GM12892 (cell line): ENCODE results near the gene IQGAP2.
"Not testable (repeated sequence)": the region's sequence is repeated elsewhere in the genome, so short reads cannot be mapped to it uniquely, and the experiment has no call there.

Experiments used
- DNase-seq: peaks from one replicate; pipeline ENCODE4 v3.0.0; 2011; ENCODE audit not compliant: insufficient read length
- FAIRE-seq: peaks from 2 replicates; lab custom pipeline; 2011; peaks lifted over from hg19 to GRCh38; lab: Jason Lieb, UNC
- POLR2A ChIP-seq: IDR thresholded peaks from 2 replicates; pipeline ENCODE4 v1.6.1; 2011; ENCODE audit warnings: low read depth, low read length, control low read depth
- POLR2AphosphoS5 ChIP-seq: IDR thresholded peaks from 2 replicates; pipeline ENCODE4 v1.6.1; 2011; ENCODE audit warnings: low read depth, low read length, control low read depth
- TAF1 ChIP-seq: IDR thresholded peaks from 2 replicates; pipeline ENCODE4 v1.6.1; 2011; ENCODE audit warnings: low read depth, mild to moderate bottlenecking, control low read depth, low read length, borderline replicate concordance

IQGAP2 gene

DNA sequence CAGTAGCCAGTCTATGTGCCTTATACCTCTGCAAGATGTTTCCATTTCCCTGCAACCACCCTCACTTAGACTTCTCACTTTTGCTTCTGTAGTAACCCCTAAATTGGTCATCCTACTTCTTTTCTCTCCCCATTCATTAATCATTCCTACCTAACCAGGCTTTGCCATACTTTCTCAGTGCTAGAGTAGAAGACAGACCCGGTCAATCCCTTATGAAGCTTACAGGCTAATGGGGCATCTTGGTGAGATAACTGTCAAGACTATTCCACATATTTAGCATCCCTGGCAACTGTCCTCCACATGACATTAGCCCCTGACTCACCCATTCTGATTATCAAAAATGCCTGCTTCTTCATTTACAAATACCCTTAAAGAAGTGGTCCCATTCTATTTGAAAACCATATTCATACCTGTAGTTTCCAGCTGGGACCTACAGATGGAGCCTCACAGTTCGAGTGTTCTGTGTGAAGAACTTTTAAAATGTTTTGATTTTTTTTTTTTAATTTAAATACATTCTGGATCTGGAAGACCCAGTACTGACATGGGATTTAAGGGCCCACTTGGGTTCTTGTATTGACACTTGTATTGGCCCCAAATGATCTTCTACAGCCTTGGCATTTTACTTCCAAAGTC, 199.1 kb downstream of the IQGAP2 start:
- DNase-seq (no peak), FAIRE-seq (peak; percentile 68)
- TF ChIP-seq POLR2A (no peak), POLR2AphosphoS5 (no peak), TAF1 (no peak)

DNA sequence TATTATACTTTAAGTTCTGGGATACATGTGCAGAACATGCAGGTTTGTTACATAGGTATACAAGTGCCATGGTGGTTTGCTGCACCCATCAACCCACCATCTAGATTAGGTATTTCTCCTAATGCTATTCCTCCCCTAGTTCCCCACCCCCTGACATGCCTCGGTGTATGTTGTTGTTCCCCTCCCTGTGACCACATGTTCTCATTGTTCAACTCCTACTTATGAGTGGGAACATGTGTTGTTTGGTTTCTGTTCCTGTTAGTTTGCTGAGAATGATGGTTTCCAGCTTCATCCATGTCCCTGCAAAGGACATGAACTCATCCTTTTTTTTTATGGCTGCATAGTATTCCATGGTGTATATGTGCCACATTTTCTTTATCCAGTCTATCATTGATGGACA, 200.9 kb downstream of the IQGAP2 start:
- not testable (repeated sequence) for DNase-seq
- peak; percentile 57 for FAIRE-seq

DNA sequence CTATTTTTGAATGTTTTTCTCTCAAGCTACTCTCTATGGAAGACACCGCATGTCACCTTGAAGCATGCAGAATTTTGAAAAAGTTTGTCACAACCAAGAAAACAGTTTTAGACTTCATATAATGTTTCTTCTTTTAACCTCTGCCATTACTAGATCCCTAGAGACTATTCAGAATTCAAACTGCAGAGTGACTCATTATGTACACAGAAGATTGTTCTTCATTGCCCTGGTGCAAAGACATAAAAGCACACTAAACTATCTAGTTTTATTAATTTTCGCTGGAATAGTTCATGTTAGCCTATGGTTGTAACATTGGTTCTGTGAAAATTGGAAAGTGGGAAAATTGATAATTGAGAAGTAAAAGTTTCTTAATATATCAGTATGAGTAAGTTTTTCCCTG, 201.8 kb downstream of the IQGAP2 start:
- DNase-seq (no peak), FAIRE-seq (peak; percentile 48)
- TF ChIP-seq POLR2AphosphoS5: no peak
- TF ChIP-seq POLR2A: no peak
- no peak for TF ChIP-seq TAF1

DNA sequence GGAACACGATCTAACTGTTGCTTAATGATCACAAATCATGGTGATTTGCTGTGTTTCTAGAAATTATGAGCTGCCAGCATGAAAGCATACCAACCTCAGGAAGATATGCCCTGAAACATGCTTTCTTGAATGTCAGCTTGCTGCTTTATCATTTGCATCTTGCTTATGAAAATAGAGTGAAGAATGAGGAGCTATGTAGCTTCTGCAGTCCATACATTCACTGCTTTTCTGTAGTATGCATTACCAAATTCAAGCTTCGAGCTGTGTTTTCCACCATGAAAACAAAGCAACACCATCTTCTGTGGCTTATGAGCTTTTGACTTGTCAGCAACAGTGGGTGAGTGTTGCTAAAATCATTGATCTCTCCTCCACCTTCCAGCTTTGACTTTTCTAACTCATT, 203.6 kb downstream of the IQGAP2 start:
- TF ChIP-seq POLR2AphosphoS5: no peak
- no peak for TF ChIP-seq TAF1
- TF ChIP-seq POLR2A: no peak
- peak; percentile 93 for FAIRE-seq

DNA sequence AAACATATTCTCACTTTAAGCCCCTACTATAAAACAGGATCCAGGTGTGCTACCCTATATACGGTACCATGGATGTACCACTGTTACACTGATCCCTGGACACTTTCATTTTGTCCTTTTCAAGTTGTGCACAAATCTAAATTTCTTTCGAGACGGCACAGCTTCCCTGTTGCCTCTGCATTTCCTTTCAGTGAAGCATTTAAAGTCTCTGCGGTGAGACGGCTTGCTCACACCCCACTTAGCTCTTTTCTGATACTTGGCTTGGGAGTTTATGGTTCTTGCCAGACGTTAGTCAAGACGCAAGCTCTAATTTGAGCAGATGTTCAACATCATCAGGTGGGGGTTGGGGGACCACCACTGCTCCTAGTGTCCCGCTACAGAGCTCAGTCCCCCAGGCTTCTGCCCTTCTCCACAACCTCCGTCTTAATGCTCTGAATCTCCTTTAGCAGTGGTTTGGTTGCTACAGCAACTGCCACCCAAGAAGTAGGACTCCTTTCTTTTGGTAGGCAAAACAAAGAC, 204.3 kb downstream of the IQGAP2 start:
- FAIRE-seq (peak; percentile 87), DNase-seq (no peak)
- TF ChIP-seq POLR2A (no peak), TAF1 (no peak), POLR2AphosphoS5 (no peak)

More for the DNA sequence above, 203.6 kb downstream of the IQGAP2 start:
- DNase-seq: no peak

DNA sequence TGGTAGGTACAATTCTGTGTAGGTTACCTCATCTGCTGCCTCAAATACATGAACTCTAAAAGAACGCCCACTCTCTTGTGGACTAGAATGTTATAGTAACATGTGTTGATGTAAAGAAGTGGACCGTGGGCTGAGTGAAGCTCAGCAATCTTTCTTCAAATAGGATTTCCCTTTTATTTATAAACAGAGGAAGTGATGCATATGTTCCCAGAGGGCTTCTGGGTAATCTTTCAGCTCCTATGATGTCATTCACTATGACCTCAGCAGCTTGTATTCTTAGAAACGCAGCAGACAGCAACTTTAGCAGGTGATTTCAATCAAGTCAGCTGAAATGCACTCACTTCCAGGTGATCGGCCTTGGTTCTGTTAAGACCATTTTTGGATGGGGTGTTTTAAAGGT, 205.7 kb downstream of the IQGAP2 start:
- DNase-seq: no peak
- TF ChIP-seq POLR2A (no peak), TAF1 (no peak), POLR2AphosphoS5 (no peak)
- FAIRE-seq: peak; percentile 86

DNA sequence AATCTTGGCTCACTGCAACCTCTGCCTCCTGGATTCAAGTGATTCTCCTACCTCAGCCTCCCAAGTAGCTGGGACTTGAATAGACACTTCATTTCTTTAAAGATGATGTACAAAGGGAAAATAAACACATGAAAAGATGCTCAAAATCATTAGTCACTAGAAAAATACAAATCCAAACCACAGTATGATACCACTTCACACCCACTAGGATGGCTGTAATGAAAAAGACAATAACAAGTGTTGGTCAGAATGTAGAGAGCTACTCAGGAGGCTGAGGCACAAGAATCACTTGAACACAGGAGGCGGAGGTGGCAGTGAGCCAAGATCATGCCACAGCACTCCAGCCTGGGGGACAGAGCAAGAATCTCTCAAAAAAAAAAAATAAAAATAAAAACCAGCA, 207.1 kb downstream of the IQGAP2 start:
- FAIRE-seq: no peak
- no peak for DNase-seq
- no peak for TF ChIP-seq POLR2A
- TF ChIP-seq POLR2AphosphoS5: no peak
- no peak for TF ChIP-seq TAF1

DNA sequence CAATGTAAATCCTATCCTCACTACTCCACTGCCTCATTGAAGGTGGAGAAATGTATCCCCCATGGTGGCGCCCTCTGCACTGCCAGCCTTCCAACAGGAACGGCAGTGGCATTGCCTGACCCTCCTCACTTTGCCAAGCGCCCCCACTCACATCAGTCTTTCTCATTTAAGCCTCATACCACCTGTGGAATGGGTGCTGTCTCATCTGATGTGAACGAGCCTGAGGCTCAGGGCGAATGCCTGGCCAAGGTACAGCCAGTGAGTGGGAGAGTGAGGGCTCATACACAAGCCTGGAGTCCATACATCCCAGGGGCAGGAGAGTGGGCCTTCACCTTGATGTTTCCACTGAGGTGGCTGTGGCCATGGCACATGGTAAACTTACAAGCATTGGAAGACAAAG, 209.9 kb downstream of the IQGAP2 start:
- no peak for TF ChIP-seq TAF1
- TF ChIP-seq POLR2AphosphoS5: no peak
- no peak for TF ChIP-seq POLR2A
- FAIRE-seq (no peak), DNase-seq (no peak)

DNA sequence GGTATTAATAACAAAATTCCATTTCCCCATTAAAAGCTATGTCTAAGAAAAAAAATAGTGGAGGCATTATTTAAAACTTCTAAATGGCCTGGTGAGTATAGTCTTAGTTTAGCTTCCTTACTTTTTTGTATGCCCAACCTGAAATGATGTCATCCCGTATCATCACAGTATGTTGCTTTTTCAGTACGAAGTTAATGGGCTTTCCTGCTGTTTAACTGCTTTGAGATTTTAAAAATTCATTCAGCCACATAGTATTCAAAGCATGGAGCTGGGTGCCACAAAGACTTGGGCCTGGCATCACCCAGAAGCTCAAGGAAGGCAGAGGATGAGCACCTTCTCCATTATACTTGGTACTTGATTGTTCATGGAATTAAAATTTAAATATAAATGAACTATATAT, 212.7 kb downstream of the IQGAP2 start:
- DNase-seq (no peak), FAIRE-seq (no peak)
- TF ChIP-seq POLR2AphosphoS5 (no peak), POLR2A (no peak), TAF1 (no peak)

DNA sequence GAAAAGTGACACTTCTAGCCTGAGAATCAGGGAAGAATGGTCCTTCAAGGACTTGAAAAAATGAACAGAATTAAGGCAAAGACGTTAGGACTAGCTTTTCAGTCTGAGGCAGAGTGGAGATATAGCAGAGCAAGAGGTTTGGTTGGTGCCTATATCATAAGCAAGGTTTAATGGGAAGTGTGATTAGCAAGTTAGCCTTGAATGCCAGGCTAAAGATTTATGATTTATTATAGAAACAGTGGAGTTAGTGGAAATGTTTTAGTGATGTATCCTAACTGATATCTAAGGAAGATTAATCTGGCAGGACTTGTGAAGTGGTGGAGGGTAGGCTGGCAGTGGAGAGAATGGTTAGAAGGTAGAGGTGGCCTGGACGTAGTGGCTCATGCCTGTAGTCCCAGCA, 213.1 kb downstream of the IQGAP2 start:
- no peak for FAIRE-seq
- TF ChIP-seq POLR2A: no peak
- no peak for TF ChIP-seq TAF1
- no peak for TF ChIP-seq POLR2AphosphoS5
- no peak for DNase-seq

DNA sequence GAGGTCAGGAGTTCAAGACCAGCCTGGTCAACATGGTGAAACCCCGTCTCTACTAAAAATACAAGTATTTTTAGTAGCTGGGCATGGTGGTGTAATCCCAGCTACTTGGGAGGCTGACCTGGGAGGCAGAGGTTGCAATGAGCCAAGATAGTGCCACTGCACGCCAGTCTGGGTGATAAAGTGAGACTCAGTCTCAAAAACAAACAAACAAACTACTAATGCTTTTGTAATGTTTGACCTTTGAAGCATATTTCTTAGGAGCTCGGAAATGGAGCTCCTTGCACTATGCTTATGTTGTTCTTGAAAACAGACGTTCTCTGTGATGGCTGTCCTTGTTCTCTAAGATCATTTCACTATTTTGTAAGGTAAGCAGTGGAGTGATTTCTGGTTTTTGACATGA, 214.1 kb downstream of the IQGAP2 start:
- no peak for FAIRE-seq
- TF ChIP-seq POLR2A (no peak), POLR2AphosphoS5 (no peak), TAF1 (no peak)
- no peak for DNase-seq

DNA sequence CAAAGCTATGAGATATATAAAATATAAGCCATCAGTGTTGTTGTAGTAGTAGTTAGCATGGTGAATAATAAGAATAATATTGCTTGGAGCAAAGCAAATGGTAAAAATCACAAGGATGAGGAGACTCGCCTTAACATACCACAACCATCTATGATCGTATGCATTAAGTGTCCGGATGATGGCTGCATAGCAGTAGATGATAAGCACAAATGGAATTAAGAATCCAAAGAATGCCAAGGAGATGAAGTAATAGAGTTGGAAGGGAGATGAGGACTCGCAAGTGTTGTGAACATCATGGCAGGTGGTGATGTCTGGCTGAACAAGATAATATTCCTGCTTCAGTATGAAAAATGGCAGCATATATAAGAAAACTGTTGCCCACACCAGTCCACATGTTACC, 214.6 kb downstream of the IQGAP2 start:
- FAIRE-seq (no peak), DNase-seq (no peak)
- TF ChIP-seq POLR2AphosphoS5 (no peak), TAF1 (no peak), POLR2A (no peak)
